DOHH2 (cell line): ENCODE data around the gene ABLIM3.

Experiments used
- H3F3A ChIP-seq: fragments of 200-600 bp; sonication (generic), shearing (Covaris generic); 2 replicates; pipeline ENCODE4 v1.6.0; 2016; ENCODE audit warnings: antibody characterized with exemption, mild to moderate bottlenecking; ENCODE audit not compliant: control insufficient read depth, insufficient read depth
- H3K27ac ChIP-seq: fragments of 200-600 bp; sonication (generic); 2 replicates; pipeline ENCODE4 v1.5.1; 2014; ENCODE audit warnings: low read depth, mild to moderate bottlenecking, low read length, moderate library complexity
- H3K27me3 ChIP-seq: fragments of 200-600 bp; sonication (generic); 2 replicates; pipeline ENCODE4 v1.6.1; 2014; ENCODE audit warnings: mild to moderate bottlenecking, low read length, mixed read lengths; ENCODE audit not compliant: control insufficient read depth
- H3K36me3 ChIP-seq: fragments of 200-600 bp; sonication (generic); 2 replicates; pipeline ENCODE4 v1.6.1; 2014; ENCODE audit warnings: mild to moderate bottlenecking, low read length, moderate library complexity, mixed read lengths; ENCODE audit not compliant: control insufficient read depth
- H3K4me1 ChIP-seq: fragments of 200-600 bp; sonication (generic); 2 replicates; pipeline ENCODE4 v1.6.1; 2014; ENCODE audit warnings: mild to moderate bottlenecking, low read length, mixed read lengths; ENCODE audit not compliant: control insufficient read depth
- H3K4me2 ChIP-seq: fragments of 200-600 bp; sonication (generic); 2 replicates; pipeline ENCODE4 v1.6.0; 2014; ENCODE audit warnings: mild to moderate bottlenecking, low read length, moderate library complexity
- H3K4me3 ChIP-seq: fragments of 200-600 bp; sonication (generic); 2 replicates; pipeline ENCODE4 v1.5.1; 2014; ENCODE audit warnings: mild to moderate bottlenecking, low read length, mixed read lengths
- H3K79me2 ChIP-seq: fragments of 200-600 bp; sonication (generic); 2 replicates; pipeline ENCODE4 v1.6.1; 2014; ENCODE audit warnings: mild to moderate bottlenecking, low read length, mixed read lengths; ENCODE audit not compliant: control insufficient read depth
- H3K9me2 ChIP-seq: fragments of 200-600 bp; sonication (generic); replicated peaks from 2 replicates; pipeline ENCODE4 v1.6.1; 2014; ENCODE audit warnings: mild to moderate bottlenecking, low read length, mixed read lengths; ENCODE audit not compliant: control insufficient read depth
- H3K9me3 ChIP-seq: fragments of 200-600 bp; sonication (generic); 2 replicates; pipeline ENCODE4 v1.6.1; 2014; ENCODE audit warnings: antibody characterized with exemption, low read length, mixed read lengths; ENCODE audit not compliant: control insufficient read depth, insufficient read depth
- H4K20me1 ChIP-seq: fragments of 200-600 bp; sonication (generic); 2 replicates; pipeline ENCODE4 v1.6.0; 2014; ENCODE audit warnings: low read depth, mild to moderate bottlenecking, antibody characterized with exemption, low read length, moderate library complexity; ENCODE audit not compliant: control insufficient read depth, insufficient read depth
- CTCF ChIP-seq: fragments of 200-600 bp; sonication (generic); IDR thresholded peaks from one replicate; pipeline ENCODE4 v1.5.1; 2014; ENCODE audit warnings: antibody characterized with exemption, mild to moderate bottlenecking, low read depth, low read length; ENCODE audit not compliant: poor library complexity, severe bottlenecking
- EZH2phosphoT487 ChIP-seq: fragments of 200-600 bp; sonication (generic); IDR thresholded peaks from 2 replicates; pipeline ENCODE4 v1.6.1; 2017; ENCODE audit warnings: borderline replicate concordance, mild to moderate bottlenecking, antibody characterized with exemption, low read length, moderate library complexity, mixed read lengths

The ABLIM3 gene

GRCh38 chr5:149188383-149188782 lies 47.1 kb downstream of the ABLIM3 start:
- Histone ChIP-seq H3K4me1 (no peaks in the 10 kb centered on the region), H3K79me2 (no peaks in the 10 kb centered on the region), H3F3A (no peaks in the 10 kb centered on the region), H3K9me3 (no peaks in the 10 kb centered on the region), H3K4me2 (no peak overlapping the region), H3K27me3 (no peaks in the 10 kb centered on the region), H4K20me1 (no peaks in the 10 kb centered on the region), H3K27ac (no peak overlapping the region), H3K36me3 (no peaks in the 10 kb centered on the region), H3K9me2 (no peaks in the 10 kb centered on the region), H3K4me3 (no peak overlapping the region)
- TF ChIP-seq EZH2phosphoT487: no peak
- no peak for TF ChIP-seq CTCF

- no peaks in the 10 kb centered on the region for H3K9me3 ChIP-seq
- no peaks in the 10 kb centered on the region for H3K36me3 ChIP-seq
- peaks cover 4% of the 10 kb centered on the region; the same call in 1 of the 2 replicates for H3K27me3 ChIP-seq
- H3F3A ChIP-seq: no peaks in the 10 kb centered on the region
- no peak overlapping the region for H3K4me3 ChIP-seq
- no peaks in the 10 kb centered on the region for H4K20me1 ChIP-seq
- no peaks in the 10 kb centered on the region for H3K4me1 ChIP-seq
- H3K27ac ChIP-seq: no peak overlapping the region
- H3K4me2 ChIP-seq: no peak overlapping the region
- H3K79me2 ChIP-seq: no peaks in the 10 kb centered on the region
- H3K9me2 ChIP-seq: no peaks in the 10 kb centered on the region
- TF ChIP-seq EZH2phosphoT487 (no peak), CTCF (no peak)
Observed at GRCh38 chr5:149195337-149195887, 54.1 kb downstream of the ABLIM3 start.

- no peaks in the 10 kb centered on the region for H3F3A ChIP-seq
- no peaks in the 10 kb centered on the region for H3K9me3 ChIP-seq
- H3K36me3 ChIP-seq: no peaks in the 10 kb centered on the region
- no peaks in the 10 kb centered on the region for H3K79me2 ChIP-seq
- no peaks in the 10 kb centered on the region for H4K20me1 ChIP-seq
- H3K4me2 ChIP-seq: no peak overlapping the region
- H3K9me2 ChIP-seq: no peaks in the 10 kb centered on the region
- no peak overlapping the region for H3K27ac ChIP-seq
- peaks cover 4% of the 10 kb centered on the region; the same call in 1 of the 2 replicates for H3K27me3 ChIP-seq
- H3K4me1 ChIP-seq: no peaks in the 10 kb centered on the region
- H3K4me3 ChIP-seq: no peak overlapping the region
- TF ChIP-seq CTCF (no peak), EZH2phosphoT487 (no peak)
Observed at GRCh38 chr5:149195962-149196361, 54.7 kb downstream of the ABLIM3 start.
